CD14-positive monocyte (primary cell): ENCODE data around the gene GALNT12. TPM values are rescaled to one million over a fixed set of nuclear protein-coding genes. Genes with fewer than 3 reads are reported as not detected.

Experiments
- DNase-seq, 3 donors: peaks; one replicate each; pipeline ENCODE4 v3.0.0-alpha.2; 2011 to 2022
- H2AFZ ChIP-seq: 2 replicates; pipeline ENCODE4 v1.6.0; 2012; ENCODE audit warnings: mild to moderate bottlenecking, low read depth, low read length, inconsistent platforms; ENCODE audit not compliant: insufficient read depth, poor library complexity, severe bottlenecking
- H3K27ac ChIP-seq, 2 donors: 1 replicate in 1 of 2; 2 replicates in 1 of 2; pipeline ENCODE4 v1.5.1; 2012 to 2013; ENCODE audit warnings: low read length in 2 of 2, control low read depth in 1 of 2, inconsistent platforms in 1 of 2, low read depth in 1 of 2, mild to moderate bottlenecking in 1 of 2
- H3K27me3 ChIP-seq, 2 donors: one replicate each; pipeline versions ENCODE4 v1.6.0 to v1.6.1; 2011 to 2013; ENCODE audit warnings: low read length in 2 of 2; ENCODE audit not compliant: control insufficient read depth in 2 of 2, insufficient read depth in 2 of 2
- H3K36me3 ChIP-seq, 2 donors: replicated peaks in 1 of 2; 1 replicate in 1 of 2; 2 replicates in 1 of 2; pipeline versions ENCODE4 v1.5.1 to v1.6.1; 2012 to 2013; ENCODE audit warnings: low read length in 2 of 2, control low read depth in 1 of 2, inconsistent platforms in 1 of 2, mild to moderate bottlenecking in 1 of 2; ENCODE audit not compliant: insufficient read depth in 2 of 2, control insufficient read depth in 1 of 2
- H3K4me1 ChIP-seq, 2 donors: 1 replicate in 1 of 2; 2 replicates in 1 of 2; pipeline versions ENCODE4 v1.5.1 to v1.6.1; 2012 to 2013; ENCODE audit warnings: low read length in 2 of 2, control low read depth in 1 of 2, inconsistent platforms in 1 of 2, mild to moderate bottlenecking in 1 of 2, moderate library complexity in 1 of 2; ENCODE audit not compliant: insufficient read depth in 2 of 2, control insufficient read depth in 1 of 2
- H3K4me2 ChIP-seq: replicated peaks from 2 replicates; pipeline ENCODE3; 2012; ENCODE audit warnings: low read length, moderate library complexity, mild to moderate bottlenecking; ENCODE audit not compliant: poor library complexity, severe bottlenecking; ENCODE audit errors: extremely low read depth
- H3K4me3 ChIP-seq, 3 experiments: fragments of 200-600 bp in 1 of 3; sonication (generic) in 1 of 3; replicated peaks in 1 of 3; 1 replicate in 2 of 3; 2 replicates in 1 of 3; pipeline ENCODE4 v1.5.1; 2011 to 2013; ENCODE audit warnings: low read length in 3 of 3, mild to moderate bottlenecking in 3 of 3, control low read depth in 2 of 3, low read depth in 2 of 3, inconsistent platforms in 1 of 3, moderate library complexity in 1 of 3
- H3K79me2 ChIP-seq: 2 replicates; pipeline ENCODE4 v1.6.0; 2012; ENCODE audit warnings: mild to moderate bottlenecking, control low read depth, inconsistent platforms, low read length, moderate library complexity; ENCODE audit not compliant: insufficient read depth
- H3K9ac ChIP-seq: 2 replicates; pipeline ENCODE4 v1.6.0; 2017; ENCODE audit warnings: low read length, mild to moderate bottlenecking; ENCODE audit not compliant: insufficient read depth, poor library complexity, severe bottlenecking
- H3K9me3 ChIP-seq, 2 donors: replicated peaks in 1 of 2; 1 replicate in 1 of 2; 2 replicates in 1 of 2; pipeline versions ENCODE4 v1.5.1 to v1.6.1; 2012 to 2013; ENCODE audit warnings: low read length in 2 of 2, control low read depth in 1 of 2; ENCODE audit not compliant: control insufficient read depth in 1 of 2, insufficient read depth in 1 of 2
- H4K20me1 ChIP-seq: 2 replicates; pipeline ENCODE4 v1.6.0; 2012; ENCODE audit warnings: mild to moderate bottlenecking, low read length, control low read depth, moderate library complexity; ENCODE audit not compliant: insufficient read depth
- H3K27ac Mint-ChIP-seq, 7 donors: one replicate each; pipeline ENCODE4 v1.8.0; 2020; ENCODE audit warnings: mild to moderate bottlenecking in 7 of 7, mixed read lengths in 7 of 7, moderate library complexity in 6 of 7, inconsistent platforms in 2 of 7
- H3K27me3 Mint-ChIP-seq, 3 donors: one replicate each; pipeline ENCODE4 v1.8.0; 2021 to 2022; ENCODE audit warnings: low read depth in 3 of 3, mild to moderate bottlenecking in 3 of 3, mixed read lengths in 3 of 3, moderate library complexity in 3 of 3, inconsistent platforms in 1 of 3
- H3K36me3 Mint-ChIP-seq, 2 donors: one replicate each; pipeline ENCODE4 v1.8.0; 2020; ENCODE audit warnings: mixed read lengths in 2 of 2, inconsistent platforms in 1 of 2, mild to moderate bottlenecking in 1 of 2
- H3K4me1 Mint-ChIP-seq: one replicate; pipeline ENCODE4 v1.8.0; 2020; ENCODE audit warnings: mild to moderate bottlenecking, mixed read lengths
- H3K4me3 Mint-ChIP-seq, 2 donors: one replicate each; pipeline ENCODE4 v1.8.0; 2020; ENCODE audit warnings: mild to moderate bottlenecking in 2 of 2, mixed read lengths in 2 of 2, moderate library complexity in 1 of 2
- H3K9me3 Mint-ChIP-seq, 7 donors: one replicate each; pipeline ENCODE4 v1.8.0; 2020 to 2022; ENCODE audit warnings: mixed read lengths in 7 of 7, mild to moderate bottlenecking in 6 of 7, moderate library complexity in 6 of 7, inconsistent platforms in 2 of 7
- CTCF ChIP-seq: fragments of 200-600 bp; IDR thresholded peaks from one replicate; pipeline ENCODE4 v1.8.0; 2022; ENCODE audit warnings: antibody characterized with exemption, mild to moderate bottlenecking
- WGBS: methylation state at CpG from one replicate; pipeline ENCODE4 v1.1.5; 2013; ENCODE audit warnings: missing lambda C conversion rate; ENCODE audit not compliant: insufficient coverage; 5-methylcytosine and 5-hydroxymethylcytosine counted together
- intact Hi-C, 2 donors: fragments of 100-400 bp; cut with micrococcal nuclease; formaldehyde crosslinking; loops; one replicate each; pipeline versions ENCODE4 v1.15.0 to v1.15.1; 2023
- polyA plus RNA-seq, 3 donors: library from polyadenylated mRNA; depleted of rRNA in 1 of 3; unstranded in 2 of 3; stranded (reverse) in 1 of 3; fragments of 300-500 nt in 2 of 3; fragments of >200 nt in 1 of 3; fragmentation: Illumina TruSeq in 2 of 3; gene quantifications; 1 replicate in 2 of 3; 2 replicates in 1 of 3; pipeline ENCODE4 v1.2.3, GENCODE V29; 2012 to 2021

The GALNT12 gene
- polyA plus RNA-seq, 3 donors, result 0.16 TPM; not detected in 2

GRCh38 chr9:98842510-98842909 lies 35.0 kb downstream of the GALNT12 start:
- no peak for DNase-seq
- Histone ChIP-seq H3K27ac (no peak overlapping the region), H3K4me2 (no peak overlapping the region), H4K20me1 (no peaks in the 10 kb centered on the region), H3K27me3 (no peaks in the 10 kb centered on the region), H3K79me2 (no peaks in the 10 kb centered on the region), H2AFZ (no peak overlapping the region), H3K9me3 (no peaks in the 10 kb centered on the region), H3K4me3 (no peak overlapping the region), H3K4me1 (no peaks in the 10 kb centered on the region), H3K36me3 (no peaks in the 10 kb centered on the region), H3K9ac (no peak overlapping the region)
- no peak for TF ChIP-seq CTCF
- no peaks in the 10 kb centered on the region for H3K36me3 Mint-ChIP-seq
- no peaks in the 10 kb centered on the region for H3K9me3 Mint-ChIP-seq
- WGBS, result 100% methylated on average over 1 of the region's 7 CpGs
- intact Hi-C loops, result no loop called here
- no peak overlapping the region for H3K4me3 Mint-ChIP-seq
- H3K27ac Mint-ChIP-seq, result no peak overlapping the region
- H3K4me1 Mint-ChIP-seq, result no peaks in the 10 kb centered on the region
- H3K27me3 Mint-ChIP-seq, result peaks cover 0 to 1% (median 0%) of the 10 kb centered on the region in 3 donors

GRCh38 chr9:98846081-98846480 lies 38.6 kb downstream of the GALNT12 start:
- Histone ChIP-seq H3K36me3 (no peaks in the 10 kb centered on the region), H3K4me2 (no peak overlapping the region), H3K27ac (no peak overlapping the region), H4K20me1 (no peaks in the 10 kb centered on the region), H3K4me1 (no peaks in the 10 kb centered on the region), H3K9me3 (no peaks in the 10 kb centered on the region), H3K79me2 (no peaks in the 10 kb centered on the region), H3K27me3 (no peaks in the 10 kb centered on the region), H3K4me3 (no peak overlapping the region), H2AFZ (peak overlapping the region; percentile 0), H3K9ac (no peak overlapping the region)
- Mint-ChIP-seq H3K27ac (no peak overlapping the region), H3K36me3 (no peaks in the 10 kb centered on the region), H3K4me3 (no peak overlapping the region), H3K27me3 (no peaks in the 10 kb centered on the region), H3K9me3 (no peaks in the 10 kb centered on the region), H3K4me1 (peaks cover 4% of the 10 kb centered on the region)
- WGBS, result 100% methylated on average over 1 of the region's 5 CpGs
- intact Hi-C loops, result loop anchor here (5.0 kb wide), 3 partner anchors 151 to 296 kb away; no protein-coding TSS in a partner anchor
- DNase-seq, result no peak
- TF ChIP-seq CTCF, result no peak
